Neuronal stem cell (in vitro differentiated cells): ENCODE measurements around the gene ADCK2. TPM values are rescaled to one million over a fixed set of nuclear protein-coding genes. Genes with fewer than 3 reads are reported as not detected.

ENCODE experiments used
- small RNA-seq: library from polyadenylated mRNA; stranded (forward); fragments of <200 nt; extraction: miRNeasy Mini kit (QIAGEN cat#:217004); gene quantifications from one replicate; pipeline ENCODE3, GENCODE V24; 2013; ENCODE audit not compliant: insufficient read depth

Gene ADCK2

Small RNAs within 50 kb of the gene (small RNA-seq; reads per million reads assigned to genes)
- gene RN7SL771P, result not detected
